H1 (cell line): ENCODE measurements around the gene MRPS12. TPM values are rescaled to one million over a fixed set of nuclear protein-coding genes. Genes with fewer than 3 reads are reported as not detected.

Source experiments
- KDM4A ChIP-seq: IDR thresholded peaks from one replicate; pipeline ENCODE4 v1.7.1; 2012; ENCODE audit warnings: low read depth, mild to moderate bottlenecking, moderate library complexity, low read length, inconsistent platforms; ENCODE audit not compliant: severe bottlenecking
- SAP30 ChIP-seq: fragments of 300-600 bp; sonication (generic); IDR thresholded peaks from 2 replicates; pipeline ENCODE4 v1.7.1; 2012; ENCODE audit warnings: low read length, moderate library complexity, mild to moderate bottlenecking, inconsistent platforms; ENCODE audit not compliant: insufficient read depth, insufficient replicate concordance
- SP2 ChIP-seq: IDR thresholded peaks from 2 replicates; pipeline ENCODE4 v1.6.1; 2012; ENCODE audit warnings: mild to moderate bottlenecking, low read length, inconsistent platforms
- polyA plus RNA-seq, 7 experiments: library from polyadenylated mRNA; depleted of rRNA in 3 of 7; stranded (reverse) in 5 of 7; unstranded in 2 of 7; fragments of >200 nt in 5 of 7; fragments of 200-250 nt in 2 of 7; gene quantifications; 1 replicate in 5 of 7; 2 replicates in 1 of 7; 4 replicates in 1 of 7; pipeline versions ENCODE4 v1.2.1 to v1.2.3, GENCODE V29; 2011 to 2013; ENCODE audit warnings: missing spikeins in 2 of 7, mixed read lengths in 2 of 7
- total RNA-seq: library from RNA; stranded (reverse); fragmentation: NEBNext Ultra II Directional; extraction: Animal tissue kit (Norgen Biotek cat#: 25700); gene quantifications from 2 replicates; pipeline ENCODE4 v1.2.1, GENCODE V29; 2021
- TF ChIP-seq, protein P1 (sequence below): fragments of 300-600 bp; sonication (generic); IDR thresholded peaks from 2 replicates; pipeline ENCODE4 v1.7.1; 2012; ENCODE audit warnings: low read length, moderate library complexity, mild to moderate bottlenecking, inconsistent platforms; ENCODE audit not compliant: insufficient replicate concordance

The MRPS12 gene
- total and polyA plus RNA-seq, 2 of the 8 experiments (the other 6 are each of a cell fraction or from before 2014, with no cell fraction given), result 79.0 to 175 TPM

DNA sequence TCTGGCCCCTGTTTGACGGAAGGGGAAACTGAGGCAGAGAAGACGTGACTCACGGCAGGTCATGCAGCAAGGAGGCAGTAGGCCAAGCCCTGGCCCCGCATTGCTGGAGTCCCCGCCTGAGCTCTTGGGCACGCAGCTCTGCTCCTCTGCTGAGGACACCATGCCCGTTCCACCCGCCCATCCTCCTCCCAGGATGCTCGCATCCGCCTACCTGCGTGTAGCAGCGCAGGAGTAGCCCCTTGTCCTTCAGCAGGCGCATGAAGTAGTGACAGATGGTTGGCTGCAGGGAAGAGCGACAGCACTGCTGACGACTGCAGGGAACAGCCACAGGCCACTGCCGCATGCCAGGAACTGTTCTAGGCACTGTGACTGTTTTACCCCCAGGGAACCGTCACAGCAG lies 41.9 kb upstream of the MRPS12 start (continued):
- TF ChIP-seq, protein P1, sequence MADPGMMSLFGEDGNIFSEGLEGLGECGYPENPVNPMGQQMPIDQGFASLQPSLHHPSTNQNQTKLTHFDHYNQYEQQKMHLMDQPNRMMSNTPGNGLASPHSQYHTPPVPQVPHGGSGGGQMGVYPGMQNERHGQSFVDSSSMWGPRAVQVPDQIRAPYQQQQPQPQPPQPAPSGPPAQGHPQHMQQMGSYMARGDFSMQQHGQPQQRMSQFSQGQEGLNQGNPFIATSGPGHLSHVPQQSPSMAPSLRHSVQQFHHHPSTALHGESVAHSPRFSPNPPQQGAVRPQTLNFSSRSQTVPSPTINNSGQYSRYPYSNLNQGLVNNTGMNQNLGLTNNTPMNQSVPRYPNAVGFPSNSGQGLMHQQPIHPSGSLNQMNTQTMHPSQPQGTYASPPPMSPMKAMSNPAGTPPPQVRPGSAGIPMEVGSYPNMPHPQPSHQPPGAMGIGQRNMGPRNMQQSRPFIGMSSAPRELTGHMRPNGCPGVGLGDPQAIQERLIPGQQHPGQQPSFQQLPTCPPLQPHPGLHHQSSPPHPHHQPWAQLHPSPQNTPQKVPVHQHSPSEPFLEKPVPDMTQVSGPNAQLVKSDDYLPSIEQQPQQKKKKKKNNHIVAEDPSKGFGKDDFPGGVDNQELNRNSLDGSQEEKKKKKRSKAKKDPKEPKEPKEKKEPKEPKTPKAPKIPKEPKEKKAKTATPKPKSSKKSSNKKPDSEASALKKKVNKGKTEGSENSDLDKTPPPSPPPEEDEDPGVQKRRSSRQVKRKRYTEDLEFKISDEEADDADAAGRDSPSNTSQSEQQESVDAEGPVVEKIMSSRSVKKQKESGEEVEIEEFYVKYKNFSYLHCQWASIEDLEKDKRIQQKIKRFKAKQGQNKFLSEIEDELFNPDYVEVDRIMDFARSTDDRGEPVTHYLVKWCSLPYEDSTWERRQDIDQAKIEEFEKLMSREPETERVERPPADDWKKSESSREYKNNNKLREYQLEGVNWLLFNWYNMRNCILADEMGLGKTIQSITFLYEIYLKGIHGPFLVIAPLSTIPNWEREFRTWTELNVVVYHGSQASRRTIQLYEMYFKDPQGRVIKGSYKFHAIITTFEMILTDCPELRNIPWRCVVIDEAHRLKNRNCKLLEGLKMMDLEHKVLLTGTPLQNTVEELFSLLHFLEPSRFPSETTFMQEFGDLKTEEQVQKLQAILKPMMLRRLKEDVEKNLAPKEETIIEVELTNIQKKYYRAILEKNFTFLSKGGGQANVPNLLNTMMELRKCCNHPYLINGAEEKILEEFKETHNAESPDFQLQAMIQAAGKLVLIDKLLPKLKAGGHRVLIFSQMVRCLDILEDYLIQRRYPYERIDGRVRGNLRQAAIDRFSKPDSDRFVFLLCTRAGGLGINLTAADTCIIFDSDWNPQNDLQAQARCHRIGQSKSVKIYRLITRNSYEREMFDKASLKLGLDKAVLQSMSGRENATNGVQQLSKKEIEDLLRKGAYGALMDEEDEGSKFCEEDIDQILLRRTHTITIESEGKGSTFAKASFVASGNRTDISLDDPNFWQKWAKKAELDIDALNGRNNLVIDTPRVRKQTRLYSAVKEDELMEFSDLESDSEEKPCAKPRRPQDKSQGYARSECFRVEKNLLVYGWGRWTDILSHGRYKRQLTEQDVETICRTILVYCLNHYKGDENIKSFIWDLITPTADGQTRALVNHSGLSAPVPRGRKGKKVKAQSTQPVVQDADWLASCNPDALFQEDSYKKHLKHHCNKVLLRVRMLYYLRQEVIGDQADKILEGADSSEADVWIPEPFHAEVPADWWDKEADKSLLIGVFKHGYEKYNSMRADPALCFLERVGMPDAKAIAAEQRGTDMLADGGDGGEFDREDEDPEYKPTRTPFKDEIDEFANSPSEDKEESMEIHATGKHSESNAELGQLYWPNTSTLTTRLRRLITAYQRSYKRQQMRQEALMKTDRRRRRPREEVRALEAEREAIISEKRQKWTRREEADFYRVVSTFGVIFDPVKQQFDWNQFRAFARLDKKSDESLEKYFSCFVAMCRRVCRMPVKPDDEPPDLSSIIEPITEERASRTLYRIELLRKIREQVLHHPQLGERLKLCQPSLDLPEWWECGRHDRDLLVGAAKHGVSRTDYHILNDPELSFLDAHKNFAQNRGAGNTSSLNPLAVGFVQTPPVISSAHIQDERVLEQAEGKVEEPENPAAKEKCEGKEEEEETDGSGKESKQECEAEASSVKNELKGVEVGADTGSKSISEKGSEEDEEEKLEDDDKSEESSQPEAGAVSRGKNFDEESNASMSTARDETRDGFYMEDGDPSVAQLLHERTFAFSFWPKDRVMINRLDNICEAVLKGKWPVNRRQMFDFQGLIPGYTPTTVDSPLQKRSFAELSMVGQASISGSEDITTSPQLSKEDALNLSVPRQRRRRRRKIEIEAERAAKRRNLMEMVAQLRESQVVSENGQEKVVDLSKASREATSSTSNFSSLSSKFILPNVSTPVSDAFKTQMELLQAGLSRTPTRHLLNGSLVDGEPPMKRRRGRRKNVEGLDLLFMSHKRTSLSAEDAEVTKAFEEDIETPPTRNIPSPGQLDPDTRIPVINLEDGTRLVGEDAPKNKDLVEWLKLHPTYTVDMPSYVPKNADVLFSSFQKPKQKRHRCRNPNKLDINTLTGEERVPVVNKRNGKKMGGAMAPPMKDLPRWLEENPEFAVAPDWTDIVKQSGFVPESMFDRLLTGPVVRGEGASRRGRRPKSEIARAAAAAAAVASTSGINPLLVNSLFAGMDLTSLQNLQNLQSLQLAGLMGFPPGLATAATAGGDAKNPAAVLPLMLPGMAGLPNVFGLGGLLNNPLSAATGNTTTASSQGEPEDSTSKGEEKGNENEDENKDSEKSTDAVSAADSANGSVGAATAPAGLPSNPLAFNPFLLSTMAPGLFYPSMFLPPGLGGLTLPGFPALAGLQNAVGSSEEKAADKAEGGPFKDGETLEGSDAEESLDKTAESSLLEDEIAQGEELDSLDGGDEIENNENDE, result no peak
- no peak for TF ChIP-seq KDM4A
- TF ChIP-seq SAP30, result no peak
- no peak for TF ChIP-seq SP2
